Hepatic stellate cell (primary cell): ENCODE measurements around the gene PSMB9.
"Not testable (repeated sequence)": the region's sequence is repeated elsewhere in the genome, so short reads cannot be mapped to it uniquely, and the experiment has no call there.

Experiments used
- DNase-seq: peaks from one replicate; pipeline ENCODE4 v3.0.0; 2011; ENCODE audit warnings: low spot score

PSMB9 gene

GRCh38 chr6:32860674-32861073 lies 6.7 kb downstream of the PSMB9 start:
- DNase-seq: no peak

- no peak for DNase-seq
Measured at GRCh38 chr6:32862725-32863124, 8.7 kb downstream of the PSMB9 start.

- no peak for DNase-seq
Measured at GRCh38 chr6:32865724-32866443, 11.9 kb downstream of the PSMB9 start.

GRCh38 chr6:32867022-32867477 lies 13.1 kb downstream of the PSMB9 start:
- no peak for DNase-seq

- no peak for DNase-seq
Measured at GRCh38 chr6:32867554-32868256, 13.7 kb downstream of the PSMB9 start.

GRCh38 chr6:32868257-32868788 lies 14.3 kb downstream of the PSMB9 start:
- peak; percentile 35 for DNase-seq

GRCh38 chr6:32873947-32874346 lies 20.0 kb downstream of the PSMB9 start:
- DNase-seq: not testable (repeated sequence)

GRCh38 chr6:32876603-32877002 lies 22.6 kb downstream of the PSMB9 start:
- DNase-seq: no peak

GRCh38 chr6:32879691-32880090 lies 25.7 kb downstream of the PSMB9 start:
- no peak for DNase-seq

- not testable (repeated sequence) for DNase-seq
Measured at GRCh38 chr6:32880962-32881361, 27.0 kb downstream of the PSMB9 start.

- DNase-seq: peak; percentile 32
Measured at GRCh38 chr6:32882879-32883250, 28.9 kb downstream of the PSMB9 start.

- peak; percentile 62 for DNase-seq
Measured at GRCh38 chr6:32883789-32884188, 29.8 kb downstream of the PSMB9 start.

GRCh38 chr6:32885698-32886286 lies 31.8 kb downstream of the PSMB9 start:
- peak; percentile 35 for DNase-seq

GRCh38 chr6:32886681-32887383 lies 32.8 kb downstream of the PSMB9 start:
- DNase-seq: peak; percentile 55

GRCh38 chr6:32887616-32888015 lies 33.6 kb downstream of the PSMB9 start:
- DNase-seq: no peak

- no peak for DNase-seq
Measured at GRCh38 chr6:32888576-32888975, 34.6 kb downstream of the PSMB9 start.

GRCh38 chr6:32889533-32889932 lies 35.5 kb downstream of the PSMB9 start:
- DNase-seq: no peak

GRCh38 chr6:32890831-32891230 lies 36.8 kb downstream of the PSMB9 start:
- no peak for DNase-seq

- peak; percentile 97 for DNase-seq
Measured at GRCh38 chr6:32894085-32895005, 40.4 kb downstream of the PSMB9 start.

GRCh38 chr6:32895006-32895345 lies 41.0 kb downstream of the PSMB9 start:
- peak; percentile 31 for DNase-seq

GRCh38 chr6:32903952-32904351 lies 50.0 kb downstream of the PSMB9 start:
- no peak for DNase-seq
